AG10803 (cell line): ENCODE data around the gene GATAD2B.

Experiments
- DNase-seq: peaks from one replicate; pipeline ENCODE4 v3.0.0; 2010; ENCODE audit warnings: low read depth
- H3K4me3 ChIP-seq: 2 replicates; pipeline ENCODE4 v1.5.1; 2011; ENCODE audit warnings: mild to moderate bottlenecking, low read length, control low read depth
- CTCF ChIP-seq: conservative IDR thresholded peaks from 2 replicates; pipeline ENCODE4 v1.5.1; 2011; ENCODE audit warnings: mild to moderate bottlenecking, low read length, control low read depth, inconsistent platforms

The GATAD2B gene

GRCh38 chr1:153872331-153872730, 50.4 kb downstream of the GATAD2B start:
- TF ChIP-seq CTCF: no peak
- DNase-seq: no peak
- no peak overlapping the region for H3K4me3 ChIP-seq

- no peak for TF ChIP-seq CTCF
- no peak overlapping the region for H3K4me3 ChIP-seq
- DNase-seq: no peak
Measured at GRCh38 chr1:153869486-153869885, 53.3 kb downstream of the GATAD2B start.

GRCh38 chr1:153866045-153866850, 56.5 kb downstream of the GATAD2B start:
- H3K4me3 ChIP-seq: no peak overlapping the region
- DNase-seq: peak; percentile 79
- no peak for TF ChIP-seq CTCF

- no peak for DNase-seq
- no peak for TF ChIP-seq CTCF
- H3K4me3 ChIP-seq: no peak overlapping the region
Measured at GRCh38 chr1:153860285-153860684, 62.5 kb downstream of the GATAD2B start.

GRCh38 chr1:153857505-153857904, 65.3 kb downstream of the GATAD2B start:
- TF ChIP-seq CTCF: no peak
- DNase-seq: no peak
- no peak overlapping the region for H3K4me3 ChIP-seq

GRCh38 chr1:153856763-153857162, 66.0 kb downstream of the GATAD2B start:
- TF ChIP-seq CTCF: no peak
- H3K4me3 ChIP-seq: no peak overlapping the region
- DNase-seq: no peak

GRCh38 chr1:153852170-153852569, 70.6 kb downstream of the GATAD2B start:
- no peak for DNase-seq
- no peak for TF ChIP-seq CTCF
- H3K4me3 ChIP-seq: no peak overlapping the region
